ENCODE data around the gene SIK3.

The SIK3 gene

DNA sequence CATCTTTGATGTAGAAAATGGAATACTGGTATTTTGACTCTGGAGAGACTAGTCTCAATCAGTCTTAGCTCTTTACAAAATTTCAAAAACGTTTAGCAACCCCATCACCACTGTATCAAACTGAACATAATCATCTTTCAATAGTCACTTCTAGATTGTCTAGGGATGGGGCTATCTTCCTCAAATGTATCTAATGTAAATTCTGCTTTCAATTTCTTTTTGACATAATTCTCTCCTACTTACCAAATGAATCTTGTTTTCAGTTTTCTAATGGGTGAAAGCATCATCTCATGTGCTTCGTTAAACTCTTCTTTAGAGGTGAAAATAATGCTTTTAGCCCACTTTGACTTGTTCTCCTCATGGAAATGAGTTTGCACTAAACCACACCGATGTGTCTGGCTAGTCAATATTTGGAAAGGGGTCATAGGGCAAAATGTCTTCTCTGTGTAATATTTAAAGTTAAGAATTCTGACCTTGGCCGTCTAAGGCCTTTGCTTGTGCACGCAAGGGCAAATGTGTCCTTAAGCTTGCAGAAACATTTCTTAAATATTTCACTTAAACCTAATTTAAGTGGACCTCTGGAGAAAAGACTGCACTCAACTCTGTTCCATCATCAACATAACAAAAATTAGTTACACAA lies 5.2 kb downstream of the SIK3 start:
- H3K4me3 ChIP-seq (ENCODE audit: control insufficient read depth, low read depth, low read length): no peak overlapping the region
- TF ChIP-seq CTCF (conservative IDR thresholded peaks at IDR 0.05; ENCODE audit: control insufficient read depth, insufficient read depth, low read depth, low read length): no peak
- DNase-seq (ENCODE audit: low read depth): no peak

DNA sequence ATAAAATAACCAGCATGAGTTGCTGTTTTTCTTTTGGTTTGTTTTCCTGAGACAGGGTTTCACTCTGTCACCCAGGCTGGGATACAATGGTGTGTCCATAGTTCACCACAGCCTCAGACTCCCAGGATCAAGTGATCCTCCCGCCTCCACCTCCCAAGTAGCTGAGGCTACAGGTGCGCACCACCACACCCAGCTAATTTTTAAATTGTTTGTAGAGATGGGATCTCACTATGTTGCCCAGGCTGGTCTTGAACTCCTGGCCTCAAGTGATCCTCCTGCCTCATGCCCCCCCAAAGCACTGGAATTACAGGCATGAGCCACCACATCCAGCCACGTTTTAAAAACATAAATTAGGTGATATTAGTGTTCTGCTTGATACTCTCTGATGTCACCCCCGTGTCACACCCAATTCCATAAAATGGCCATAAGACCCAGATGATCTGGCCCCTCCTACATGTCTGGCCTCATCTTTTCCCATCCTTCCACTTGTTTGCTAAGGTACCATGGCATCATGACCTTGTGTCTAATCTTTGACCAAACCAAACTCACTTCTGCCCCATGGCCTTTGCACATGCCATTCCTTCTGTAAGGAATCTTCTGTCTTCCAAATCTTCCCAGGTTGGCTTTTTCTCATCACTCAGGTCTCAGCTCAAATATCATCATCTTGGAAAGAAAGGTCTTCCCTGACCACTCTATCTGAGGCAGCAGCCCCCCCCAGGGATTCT lies 6.3 kb downstream of the SIK3 start:
- H3K4me3 ChIP-seq (ENCODE audit: control insufficient read depth, low read depth, low read length): no peak overlapping the region
- DNase-seq (ENCODE audit: low read depth): no peak
- no peak for TF ChIP-seq CTCF (conservative IDR thresholded peaks at IDR 0.05; ENCODE audit: control insufficient read depth, insufficient read depth, low read depth, low read length)

GRCh38 chr11:117090111-117090706 lies 8.0 kb downstream of the SIK3 start:
- no peak for DNase-seq (ENCODE audit: low read depth)
- no peak overlapping the region for H3K4me3 ChIP-seq (ENCODE audit: control insufficient read depth, low read depth, low read length)
- no peak for TF ChIP-seq CTCF (conservative IDR thresholded peaks at IDR 0.05; ENCODE audit: control insufficient read depth, insufficient read depth, low read depth, low read length)

GRCh38 chr11:117089685-117090084 lies 8.5 kb downstream of the SIK3 start:
- TF ChIP-seq CTCF (conservative IDR thresholded peaks at IDR 0.05; ENCODE audit: control insufficient read depth, insufficient read depth, low read depth, low read length): no peak
- DNase-seq (ENCODE audit: low read depth): no peak
- H3K4me3 ChIP-seq (ENCODE audit: control insufficient read depth, low read depth, low read length): no peak overlapping the region

DNA sequence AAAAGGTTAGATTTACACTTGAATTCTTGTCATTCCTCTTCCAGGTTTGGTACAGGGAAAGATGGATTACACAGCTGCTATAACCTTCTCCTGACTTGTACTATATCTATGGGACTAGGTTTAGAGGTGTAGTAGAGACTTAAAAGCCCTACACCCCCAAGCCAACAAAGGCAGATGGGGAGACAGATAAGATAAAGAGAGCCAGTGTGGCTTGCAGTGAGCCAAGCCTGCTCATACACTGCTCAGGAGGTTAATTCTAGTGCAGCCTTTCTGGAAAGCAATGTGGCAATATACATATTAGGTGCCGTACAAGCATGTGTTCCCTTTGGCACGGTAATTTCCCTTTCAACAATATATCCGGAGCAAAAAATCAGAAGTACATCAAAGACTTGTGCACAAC lies 10.8 kb downstream of the SIK3 start:
- no peak for TF ChIP-seq CTCF (conservative IDR thresholded peaks at IDR 0.05; ENCODE audit: control insufficient read depth, insufficient read depth, low read depth, low read length)
- no peak for DNase-seq (ENCODE audit: low read depth)
- no peak overlapping the region for H3K4me3 ChIP-seq (ENCODE audit: control insufficient read depth, low read depth, low read length)

- no peak for TF ChIP-seq CTCF (conservative IDR thresholded peaks at IDR 0.05; ENCODE audit: control insufficient read depth, insufficient read depth, low read depth, low read length)
These were observed 13.2 kb downstream of the SIK3 start for GRCh38 chr11:117084992-117085391.

More at GRCh38 chr11:117084992-117085391, 13.2 kb downstream of the SIK3 start:
- no peak for DNase-seq (ENCODE audit: low read depth)
- H3K4me3 ChIP-seq (ENCODE audit: control insufficient read depth, low read depth, low read length): no peak overlapping the region
